Superior temporal gyrus (tissue), 1 donor: ENCODE measurements around the gene WDFY2.
A peak's percentile ranks its signal among the peaks of the same experiment; 100 is the strongest.

ENCODE experiments used
- DNase-seq: peaks from one replicate; pipeline ENCODE4 v3.0.0-alpha.2; 2016; ENCODE audit errors: extremely low spot score

Gene WDFY2

DNA sequence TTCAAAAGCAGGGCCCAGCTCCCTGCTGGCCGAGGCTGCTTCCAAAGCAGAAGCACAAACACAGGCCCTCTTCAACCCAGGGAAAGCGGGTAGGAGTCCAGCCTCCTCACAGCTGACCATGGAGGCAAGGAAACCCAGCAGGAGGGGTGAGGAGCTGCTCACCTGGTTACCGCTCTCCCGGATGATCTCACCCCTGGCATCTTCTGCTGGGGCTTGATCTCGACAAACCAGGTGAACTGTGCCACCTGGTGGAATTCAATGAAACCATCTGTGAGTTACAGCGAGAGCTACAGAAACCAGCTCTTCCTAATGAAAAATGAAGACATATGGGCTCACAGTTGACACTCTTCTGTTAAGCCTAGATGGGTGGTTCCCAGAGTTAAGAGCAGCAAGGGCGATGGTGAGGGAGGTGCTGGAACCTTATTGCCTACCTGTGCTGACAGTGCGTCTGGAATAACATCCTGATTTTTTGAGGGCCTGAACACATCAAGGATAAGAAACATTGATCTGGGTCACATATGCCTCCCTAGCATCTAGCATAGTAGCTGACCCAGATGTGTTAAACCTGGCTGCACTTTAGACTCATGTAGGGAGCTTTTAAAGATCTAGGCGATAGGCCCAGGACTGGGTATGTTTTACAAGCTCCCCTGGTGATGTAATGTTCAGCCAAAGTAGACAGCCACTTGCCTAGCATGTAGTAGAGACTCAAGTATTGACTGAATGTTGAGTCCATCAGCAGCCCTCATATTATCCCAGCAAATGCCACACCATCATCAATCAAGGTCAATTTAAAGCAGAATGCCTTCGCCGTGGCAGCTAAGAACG is 213.6 kb downstream of the WDFY2 start:
- peak; percentile 56 for DNase-seq

DNA sequence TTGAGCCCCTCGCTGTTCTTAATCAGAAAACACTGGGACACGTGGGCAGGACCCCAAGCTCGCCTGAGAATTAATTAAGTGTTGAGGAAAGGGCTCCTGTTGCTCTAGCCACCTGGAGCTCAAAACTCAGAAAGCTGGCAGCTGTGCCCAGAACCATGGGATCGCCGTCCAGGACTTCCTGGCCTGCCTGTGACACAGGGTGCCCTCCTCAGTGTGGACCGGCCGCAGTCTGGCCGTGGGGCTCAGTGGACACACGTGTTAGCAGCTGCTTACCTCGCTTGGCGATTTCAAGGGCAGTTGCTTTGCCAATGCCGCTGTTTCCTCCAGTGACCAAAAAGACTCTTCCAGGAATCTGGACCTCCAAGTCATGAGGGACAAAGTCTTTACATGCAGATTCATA is 215.0 kb downstream of the WDFY2 start:
- DNase-seq, result no peak

DNA sequence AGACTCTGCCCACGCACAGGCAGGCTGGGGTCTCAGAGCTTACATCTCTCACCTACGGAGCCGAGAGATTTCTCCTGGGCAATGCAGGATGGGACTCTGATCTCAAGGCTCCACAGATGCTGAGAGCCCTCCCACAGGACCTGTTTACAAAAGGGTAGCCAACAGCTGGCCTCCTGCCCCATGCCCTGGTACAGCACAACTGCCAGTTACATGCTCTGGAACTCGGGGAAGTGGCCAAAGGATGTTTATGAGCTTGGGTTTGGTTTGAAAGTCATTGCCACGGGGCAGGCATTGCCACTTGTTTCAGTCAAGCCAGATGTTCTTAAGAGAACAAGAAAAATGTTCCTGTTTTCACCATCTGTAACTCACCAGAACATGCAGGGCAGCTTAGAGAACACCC is 216.2 kb downstream of the WDFY2 start:
- no peak for DNase-seq

DNA sequence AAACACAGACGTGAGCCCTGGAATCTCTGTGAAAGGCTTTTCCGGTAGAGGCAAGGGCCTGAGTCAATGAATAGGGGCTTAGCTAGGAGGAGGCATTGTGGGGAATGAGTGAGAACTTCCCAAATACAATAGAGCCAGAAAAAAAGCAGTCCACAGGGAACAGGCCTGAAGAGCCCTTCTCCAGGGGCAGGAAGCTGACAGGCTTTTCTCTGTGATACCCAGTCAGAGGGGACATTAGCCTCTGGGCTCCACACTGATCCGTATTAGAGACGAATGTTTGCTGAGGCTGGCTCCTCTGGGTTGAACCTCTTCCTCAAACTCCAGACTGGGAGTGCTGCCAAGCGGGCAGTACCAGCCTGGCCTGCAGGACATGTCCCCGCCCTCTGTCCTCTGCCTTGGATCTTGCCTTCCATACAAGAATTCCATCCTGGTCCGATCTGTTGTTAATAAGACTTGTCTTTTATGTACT is 217.4 kb downstream of the WDFY2 start:
- DNase-seq, result peak; percentile 78

DNA sequence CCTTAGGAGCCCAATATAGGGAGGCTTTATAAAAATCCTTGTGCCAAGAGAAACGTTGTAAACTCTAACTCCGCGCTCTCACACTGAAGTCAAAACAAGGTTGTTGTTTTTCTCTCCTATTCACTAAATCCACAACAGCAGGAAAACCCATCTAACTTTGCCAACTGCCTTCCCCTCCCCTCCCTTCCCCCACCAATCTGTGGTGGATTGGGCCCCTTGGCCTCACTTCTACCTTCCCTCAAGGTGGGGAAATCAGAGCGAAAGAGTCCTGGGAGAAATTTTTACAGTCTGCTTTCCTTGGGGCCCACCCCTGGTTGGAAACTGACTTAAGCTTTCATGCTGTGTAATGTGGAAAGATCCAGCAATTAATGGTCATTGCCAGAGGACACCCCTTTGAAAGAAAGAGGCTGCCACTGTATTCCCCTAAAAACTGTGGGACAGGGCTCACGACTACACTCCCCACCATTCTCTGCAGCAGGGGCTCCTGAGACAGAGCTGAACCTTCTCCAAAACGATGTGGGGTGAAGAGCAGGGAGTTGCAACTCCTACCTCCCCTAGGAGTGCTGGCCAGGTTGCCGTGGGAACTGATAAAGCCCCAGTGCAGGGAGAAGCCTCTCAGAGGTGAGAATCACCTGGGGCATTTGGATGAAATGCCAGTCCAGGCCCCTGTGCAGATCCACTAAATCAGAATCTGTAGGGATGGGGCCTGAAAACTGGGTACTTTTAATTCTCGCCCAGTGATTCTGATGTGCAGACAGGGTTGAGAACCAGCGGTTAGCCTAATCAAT is 218.6 kb downstream of the WDFY2 start:
- no peak for DNase-seq

DNA sequence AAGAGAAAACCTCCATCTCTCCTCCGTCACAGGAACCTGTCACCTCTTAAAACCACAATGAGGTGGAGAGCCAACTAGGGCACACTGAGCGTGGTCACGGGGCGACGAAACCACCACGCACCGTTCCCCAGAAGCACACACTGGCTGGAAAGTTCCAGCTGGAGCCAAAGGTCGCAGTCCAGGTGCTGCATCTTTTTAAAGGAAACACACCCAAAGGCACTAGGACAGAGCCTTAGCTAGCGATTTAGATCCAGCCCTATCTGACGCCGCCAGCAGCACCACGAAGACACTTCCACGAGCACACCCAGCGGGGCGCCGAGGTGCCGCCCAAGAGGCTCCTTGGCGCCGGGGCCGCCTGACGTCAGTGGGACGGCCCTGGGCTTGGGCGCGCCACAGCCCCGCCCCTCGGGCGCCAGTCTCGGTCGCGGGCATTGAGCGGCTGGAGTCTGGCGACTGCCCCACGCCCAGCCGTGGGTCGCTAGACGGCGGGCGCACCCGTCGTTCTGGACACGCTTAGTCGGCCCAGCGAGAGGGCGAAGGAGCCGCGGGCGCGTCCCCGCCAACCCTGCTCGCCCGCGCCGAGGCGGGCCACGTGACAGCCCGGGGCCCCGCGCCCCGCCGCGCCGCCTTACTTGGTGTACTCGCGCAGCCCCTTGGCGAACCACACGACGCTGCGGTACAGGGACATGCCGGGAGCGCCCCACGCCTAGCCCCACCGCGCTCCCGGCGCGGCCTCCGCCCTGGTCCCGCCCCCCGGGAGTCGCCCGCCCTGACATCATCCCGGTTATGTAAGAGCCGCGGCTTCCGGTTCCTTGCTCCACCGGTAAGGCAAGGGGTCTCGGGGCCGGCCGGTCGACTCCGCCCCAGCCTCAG is 219.4 kb downstream of the WDFY2 start, which contains the start of gene DHRS12:
DHRS12 (minus strand) TSS at position 742 of the 873 bp plus-strand sequence. CDS start 4,504 bp downstream, outside the sequence.
- DNase-seq, result peak; percentile 89

DNA sequence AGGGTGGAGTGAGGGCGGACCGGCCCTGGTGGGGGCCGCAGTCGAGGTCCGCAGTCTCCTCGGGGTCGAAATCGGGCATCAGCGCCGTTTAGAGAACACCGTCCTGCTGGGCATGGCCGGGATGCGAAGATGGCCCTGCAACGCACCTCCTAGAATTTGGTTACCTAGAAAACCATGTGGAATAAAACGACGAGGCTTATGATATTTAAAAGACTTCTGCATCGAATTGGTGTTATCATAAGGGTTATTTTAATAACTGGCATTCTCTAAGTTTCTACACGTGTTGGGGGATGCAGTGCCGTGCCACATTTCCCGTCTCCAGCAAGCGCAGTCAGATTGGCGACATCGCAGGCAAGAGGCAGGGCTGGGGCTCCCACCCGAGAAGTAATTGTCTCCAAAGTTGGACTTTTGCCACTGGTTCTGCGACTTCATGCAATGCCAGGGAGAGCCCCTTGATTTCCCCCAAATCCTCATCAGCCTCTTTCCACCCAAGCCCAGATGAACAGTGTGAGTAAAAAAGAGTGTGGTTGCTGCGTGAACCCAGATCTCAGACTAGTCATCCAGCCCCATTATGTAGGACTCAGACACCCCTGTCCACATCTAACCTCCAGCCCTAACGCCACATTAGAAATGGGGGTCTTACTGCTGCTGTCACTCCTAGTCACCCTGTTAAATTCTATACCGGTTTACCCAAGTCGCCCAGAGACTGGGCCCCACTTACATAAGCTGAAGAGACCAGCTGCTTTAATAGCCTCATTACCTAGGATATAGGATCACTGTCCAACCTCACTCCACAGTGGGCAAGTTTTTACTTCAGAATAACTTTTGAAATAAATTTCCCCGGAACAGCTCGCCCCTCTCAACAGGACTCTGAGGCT is 220.3 kb downstream of the WDFY2 start:
- peak; percentile 75 for DNase-seq

DNA sequence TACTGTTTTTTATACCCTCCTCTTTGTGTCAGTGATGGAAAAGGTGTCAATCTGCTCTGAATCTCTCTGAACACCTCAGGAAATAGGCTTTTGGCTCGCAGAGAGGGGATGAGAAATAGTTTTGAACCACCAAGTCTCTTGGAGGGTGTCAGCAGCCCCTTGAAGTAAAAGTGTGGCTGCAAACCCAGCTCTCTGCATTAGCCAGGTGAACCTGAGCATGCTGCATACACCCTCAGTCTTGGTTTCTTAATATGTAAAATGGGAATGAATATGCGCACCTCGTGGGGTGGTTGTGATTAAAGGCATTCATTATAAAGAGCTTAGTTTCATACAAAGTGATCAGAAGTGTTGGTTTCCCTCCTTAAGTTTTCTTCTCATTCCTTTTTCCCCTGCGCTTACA is 221.1 kb downstream of the WDFY2 start:
- no peak for DNase-seq

DNA sequence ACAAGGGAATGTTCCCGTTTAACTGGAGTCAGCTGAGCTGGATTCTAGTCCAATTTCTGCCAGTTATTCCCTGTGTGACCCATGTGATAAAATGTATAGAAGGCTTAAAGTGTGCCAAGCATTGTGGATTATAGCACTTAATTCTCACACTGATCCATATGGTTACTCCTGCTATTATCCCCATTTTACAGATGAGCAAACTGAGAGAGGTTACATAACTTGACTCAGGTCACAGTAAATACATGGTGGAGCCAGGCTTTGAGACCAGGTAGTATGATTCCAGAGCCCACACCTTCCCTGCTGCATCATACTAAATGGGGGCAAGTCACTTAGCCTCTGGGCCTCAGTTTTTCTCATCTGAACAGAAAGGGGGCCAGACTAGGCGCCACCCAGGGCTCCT is 221.7 kb downstream of the WDFY2 start:
- no peak for DNase-seq

DNA sequence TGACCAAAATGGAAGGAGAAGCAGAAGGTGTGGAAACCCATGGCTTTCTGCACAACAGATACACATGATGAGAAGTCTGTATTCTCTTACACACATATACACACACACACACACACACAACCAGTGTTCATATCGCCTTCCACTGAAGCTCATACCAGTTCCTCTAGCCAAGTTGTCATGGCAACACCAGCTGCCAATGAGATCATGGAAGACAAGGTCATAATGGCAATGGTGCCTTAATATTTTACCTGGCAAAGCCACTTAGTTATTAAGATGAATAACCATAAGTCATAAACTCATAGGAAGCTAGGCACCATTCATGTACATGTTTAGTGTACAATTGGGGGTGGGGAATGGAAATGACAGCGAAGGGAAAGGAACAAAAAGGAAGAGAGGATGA is 222.3 kb downstream of the WDFY2 start:
- DNase-seq, result no peak

DNA sequence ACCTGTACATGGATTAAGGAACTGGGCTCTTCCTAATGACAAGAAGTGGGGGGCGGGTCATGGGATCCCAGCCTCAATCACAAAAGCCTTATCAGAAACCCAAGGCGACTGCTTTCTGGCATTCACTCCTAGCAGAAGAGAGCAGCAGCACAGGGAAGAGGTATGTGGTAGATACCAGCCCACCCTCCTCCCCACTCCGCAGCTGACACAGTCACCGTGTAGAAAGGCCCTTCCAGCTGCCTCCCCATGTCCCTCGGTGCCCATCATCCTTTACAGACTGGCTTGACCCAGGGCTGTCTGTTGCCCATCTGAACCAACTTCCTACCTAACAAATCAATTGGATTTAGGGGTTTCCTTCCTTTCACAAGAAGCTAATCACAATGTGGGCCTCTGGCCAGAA is 222.8 kb downstream of the WDFY2 start:
- DNase-seq, result no peak

DNA sequence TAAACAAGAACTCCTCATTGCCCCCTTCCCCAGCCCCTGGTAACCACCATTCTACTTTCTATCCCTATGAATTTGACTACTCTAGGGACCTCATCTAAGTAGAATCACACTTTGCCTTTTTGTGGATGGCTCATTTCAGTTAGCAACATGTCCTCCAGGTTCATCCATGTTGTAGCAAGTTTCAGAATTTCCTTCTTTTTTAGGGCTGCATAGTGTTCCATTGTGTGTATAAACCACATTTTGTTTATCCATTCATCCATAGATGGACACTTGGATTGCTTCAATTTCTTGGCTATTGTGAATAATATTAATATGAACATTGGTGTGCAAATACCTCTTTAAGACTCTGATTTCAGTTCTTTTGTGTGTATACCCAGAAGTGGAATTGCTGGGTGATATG is 224.5 kb downstream of the WDFY2 start:
- no peak for DNase-seq

DNA sequence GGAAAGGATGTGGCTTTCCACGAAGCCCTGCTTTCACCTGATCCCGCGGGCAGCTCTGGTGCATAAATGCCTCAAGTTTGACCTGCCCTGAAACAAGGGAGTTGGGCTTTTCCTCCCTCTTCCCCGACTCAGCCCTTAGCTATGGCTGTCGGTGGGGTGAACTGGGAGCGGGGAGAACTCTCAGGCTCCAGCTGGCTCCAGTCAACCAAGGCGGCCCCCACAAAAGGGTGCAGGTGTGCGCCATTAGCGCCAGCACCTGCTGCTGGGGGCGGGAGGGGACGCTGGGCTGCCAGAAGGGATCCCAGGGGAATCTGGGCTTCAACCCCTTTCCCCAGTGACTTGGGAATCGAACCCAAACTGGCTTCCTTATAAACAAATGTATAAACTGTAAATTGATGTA is 226.8 kb downstream of the WDFY2 start:
- no peak for DNase-seq

DNA sequence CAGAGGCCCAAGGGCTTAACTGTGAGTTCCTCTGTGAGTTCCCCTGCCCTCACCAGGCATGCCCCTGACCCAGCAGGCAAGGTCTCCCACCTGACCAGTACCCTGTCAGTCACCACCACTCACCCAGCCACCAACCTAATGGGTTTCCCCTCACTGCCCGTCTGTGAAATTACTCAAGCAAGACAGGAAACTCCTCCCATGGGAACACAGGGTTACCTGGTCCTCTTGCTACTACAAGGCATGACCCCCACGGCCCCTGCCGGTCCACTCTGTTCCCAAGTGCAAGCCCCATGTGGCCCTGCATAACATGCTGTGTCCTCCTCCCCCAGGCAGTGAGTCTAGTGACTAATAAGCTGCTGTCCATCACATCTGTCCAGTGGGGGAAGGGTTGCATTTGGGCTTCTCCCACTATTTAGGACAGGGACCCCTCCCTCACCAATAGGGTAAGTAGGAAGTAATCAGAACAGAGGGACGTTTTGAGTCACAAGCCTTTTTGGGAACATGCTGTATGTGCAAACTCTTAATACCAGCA is 227.7 kb downstream of the WDFY2 start:
- DNase-seq, result no peak

DNA sequence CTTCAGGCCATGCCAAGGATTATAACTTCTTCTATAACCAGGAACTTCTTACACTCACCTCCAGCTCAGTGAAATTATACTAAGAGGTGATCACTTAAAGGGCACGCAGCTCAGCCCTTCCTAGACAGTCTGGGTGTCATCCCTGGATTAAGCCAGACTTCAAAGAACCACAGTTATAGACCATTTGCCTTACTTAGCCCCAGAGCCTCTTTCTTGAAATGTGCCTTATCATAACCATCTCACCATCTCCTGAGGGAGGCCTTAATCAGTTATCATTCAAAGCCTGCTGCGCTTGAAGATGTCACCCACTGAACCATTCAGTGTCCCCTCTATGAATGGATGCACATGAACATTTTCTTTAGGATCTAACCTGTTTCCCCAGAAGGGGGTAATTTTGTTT is 229.8 kb downstream of the WDFY2 start:
- no peak for DNase-seq

DNA sequence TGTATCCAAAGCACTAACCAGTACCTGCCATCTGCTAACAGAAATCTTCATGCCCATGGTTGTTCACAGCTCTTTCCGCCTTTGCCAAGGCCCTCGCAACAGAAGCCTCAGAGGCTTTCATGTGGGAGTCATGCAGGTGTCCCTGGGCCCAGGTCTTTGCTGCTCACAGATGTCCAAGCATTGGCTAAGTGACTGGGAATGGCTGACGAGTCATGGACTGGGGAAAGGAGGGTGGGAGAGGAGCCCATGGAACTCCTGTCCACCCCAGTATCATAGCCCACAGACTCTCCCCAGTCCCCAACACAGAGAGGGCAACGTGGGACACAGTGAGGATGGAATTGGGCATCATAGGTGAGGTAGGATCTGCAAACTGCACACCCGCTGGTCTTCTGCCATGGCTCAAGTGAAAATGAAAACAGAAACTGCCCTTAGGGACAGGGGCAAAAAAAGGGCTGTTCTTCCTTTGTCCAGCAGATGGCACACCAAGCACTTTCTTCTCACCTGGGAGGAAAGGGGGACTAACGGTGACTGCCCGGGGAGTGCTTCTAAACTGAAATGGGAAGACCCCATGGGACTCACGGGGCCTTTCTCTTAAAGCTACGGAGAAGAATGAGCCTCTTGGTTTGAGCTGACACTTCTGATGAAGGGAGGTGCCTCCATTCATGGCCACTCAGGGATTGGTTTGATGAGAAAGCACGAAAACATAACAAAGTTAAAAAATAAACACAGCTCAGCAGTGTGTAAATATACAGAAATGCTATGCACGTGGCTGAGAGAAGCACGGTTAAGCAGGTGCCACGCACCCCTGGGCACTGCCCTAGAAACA is 230.8 kb downstream of the WDFY2 start:
- DNase-seq, result peak; percentile 82

DNA sequence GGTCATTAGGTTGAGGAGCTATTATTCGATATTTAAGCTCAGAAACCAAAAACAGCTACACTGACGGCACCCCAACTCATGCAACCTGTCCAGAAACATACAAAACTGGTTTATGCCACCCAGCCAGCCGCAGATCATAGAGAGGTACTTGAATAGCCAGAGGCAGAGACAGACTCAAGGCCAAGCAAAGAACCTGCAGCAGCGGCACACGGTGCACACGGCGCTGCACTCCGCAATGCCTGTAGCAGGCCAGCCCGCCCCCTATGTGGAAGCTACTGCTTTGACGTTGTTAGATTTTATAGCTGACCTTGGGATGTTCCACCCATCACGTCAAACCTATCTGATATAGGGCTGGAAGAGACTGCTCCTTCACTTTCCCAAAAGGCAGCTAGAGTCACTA is 231.6 kb downstream of the WDFY2 start:
- no peak for DNase-seq

DNA sequence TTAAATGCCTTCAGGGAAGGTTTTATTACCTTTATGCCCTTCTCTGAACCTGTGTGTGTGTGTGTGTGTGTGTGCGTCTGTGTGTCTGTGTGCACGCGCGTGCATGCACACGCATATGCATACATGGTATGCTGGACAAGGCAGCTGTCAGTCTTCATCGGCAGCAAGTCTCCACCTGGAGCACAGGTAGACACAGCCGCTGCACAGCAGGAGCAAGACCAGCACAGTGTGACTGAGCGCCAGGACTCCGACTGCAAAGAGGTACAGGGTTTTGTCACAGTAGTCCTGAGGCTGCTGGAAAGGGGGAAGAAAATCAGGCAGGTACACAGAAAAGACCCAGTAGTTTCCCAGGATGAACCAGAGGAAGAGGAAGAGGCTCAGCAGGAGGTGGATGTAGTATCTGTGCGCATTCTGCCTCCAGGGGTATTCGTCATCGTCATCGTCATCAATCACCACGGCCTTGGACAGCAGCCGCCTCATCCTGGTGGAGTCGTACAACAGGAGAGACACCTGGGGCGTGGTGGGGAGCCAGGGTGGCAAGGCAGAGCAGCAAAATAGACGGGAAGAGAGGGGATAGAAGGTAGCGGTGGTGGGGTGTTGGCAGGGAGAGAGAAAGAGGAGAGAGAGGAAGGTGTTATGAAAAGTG is 232.5 kb downstream of the WDFY2 start:
- DNase-seq, result no peak
